HG02610 (cell line): ENCODE data around the gene KIF17.
"Not testable (repeated sequence)": the region's sequence is repeated elsewhere in the genome, so short reads cannot be mapped to it uniquely, and the experiment has no call there.

Experiments used
- ATAC-seq: cut with Tn5 transposase; IDR thresholded peaks from one replicate; pipeline ENCODE4 v1.9.1; 2021; ENCODE audit warnings: mild to moderate bottlenecking, moderate library complexity; ENCODE audit not compliant: unreplicated experiment

KIF17 gene

GRCh38 chr1:20728371-20729154, 10.8 kb upstream of the KIF17 start:
- no peak for ATAC-seq

DNA sequence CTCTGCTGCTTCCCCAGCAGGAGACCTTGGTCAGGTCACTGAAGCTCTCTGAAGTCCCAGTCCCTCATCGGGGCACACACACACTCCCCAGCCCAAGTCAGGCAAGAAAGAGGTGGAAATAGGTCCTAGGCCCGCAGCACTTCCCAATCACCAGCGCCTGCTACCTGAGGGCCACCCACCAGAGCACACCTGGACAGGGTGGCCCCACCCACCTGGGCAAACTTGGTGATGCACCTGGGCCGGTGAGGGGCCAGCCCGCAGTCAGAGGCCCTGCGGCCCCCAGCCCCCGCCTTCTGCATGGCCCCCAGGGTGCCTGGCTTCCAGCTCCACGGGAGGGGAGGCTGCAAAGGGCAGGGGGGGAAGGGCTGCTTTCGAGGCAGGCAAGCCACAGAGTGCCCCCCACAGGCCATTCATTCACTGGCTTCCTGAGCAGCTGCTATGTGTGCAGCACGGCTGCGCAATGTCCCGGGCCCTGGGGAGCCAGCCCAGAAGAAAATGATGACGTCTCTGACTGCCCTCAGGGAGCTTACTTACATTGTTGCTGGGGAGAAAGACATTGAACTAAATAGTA, 10.0 kb upstream of the KIF17 start:
- no peak for ATAC-seq

DNA sequence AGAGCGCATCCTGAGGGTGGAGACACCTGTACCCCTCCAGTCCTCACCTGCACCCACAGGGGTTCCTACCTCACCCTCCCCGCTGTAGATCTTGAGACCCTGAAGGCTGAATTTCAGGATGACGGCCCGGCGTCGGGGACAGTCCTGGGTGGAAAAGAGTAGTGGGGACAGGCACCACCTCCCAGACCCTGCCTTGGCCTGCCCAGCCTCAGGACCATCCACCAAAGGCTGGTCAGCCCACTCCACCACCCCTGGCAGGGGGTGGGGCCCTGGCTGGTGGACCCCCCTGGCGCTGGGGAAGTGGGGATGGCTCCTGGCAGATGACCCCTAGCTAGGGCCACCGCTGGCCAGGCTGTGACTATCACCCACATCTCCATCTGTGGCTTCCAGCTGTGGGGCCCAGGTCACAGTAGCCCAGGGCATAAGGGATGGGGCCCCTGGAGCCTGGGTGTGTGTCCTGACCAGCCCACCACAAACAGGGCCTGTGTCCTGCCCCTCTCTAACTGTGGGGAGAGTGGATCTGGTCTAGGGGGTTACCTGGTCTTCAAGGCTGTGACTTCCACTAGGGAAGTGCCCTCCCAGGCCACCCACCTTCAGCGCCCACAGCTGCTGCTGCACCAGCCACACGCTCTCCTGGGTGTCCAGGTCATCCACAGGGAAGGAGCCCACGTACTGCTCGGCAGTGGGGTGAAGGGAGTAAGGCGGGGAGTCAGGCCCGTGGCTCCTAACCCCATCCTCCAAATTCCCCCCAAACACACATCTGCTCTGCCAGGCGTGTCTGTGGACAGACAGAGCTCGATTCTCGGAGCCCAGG, 9.3 kb upstream of the KIF17 start:
- no peak for ATAC-seq

DNA sequence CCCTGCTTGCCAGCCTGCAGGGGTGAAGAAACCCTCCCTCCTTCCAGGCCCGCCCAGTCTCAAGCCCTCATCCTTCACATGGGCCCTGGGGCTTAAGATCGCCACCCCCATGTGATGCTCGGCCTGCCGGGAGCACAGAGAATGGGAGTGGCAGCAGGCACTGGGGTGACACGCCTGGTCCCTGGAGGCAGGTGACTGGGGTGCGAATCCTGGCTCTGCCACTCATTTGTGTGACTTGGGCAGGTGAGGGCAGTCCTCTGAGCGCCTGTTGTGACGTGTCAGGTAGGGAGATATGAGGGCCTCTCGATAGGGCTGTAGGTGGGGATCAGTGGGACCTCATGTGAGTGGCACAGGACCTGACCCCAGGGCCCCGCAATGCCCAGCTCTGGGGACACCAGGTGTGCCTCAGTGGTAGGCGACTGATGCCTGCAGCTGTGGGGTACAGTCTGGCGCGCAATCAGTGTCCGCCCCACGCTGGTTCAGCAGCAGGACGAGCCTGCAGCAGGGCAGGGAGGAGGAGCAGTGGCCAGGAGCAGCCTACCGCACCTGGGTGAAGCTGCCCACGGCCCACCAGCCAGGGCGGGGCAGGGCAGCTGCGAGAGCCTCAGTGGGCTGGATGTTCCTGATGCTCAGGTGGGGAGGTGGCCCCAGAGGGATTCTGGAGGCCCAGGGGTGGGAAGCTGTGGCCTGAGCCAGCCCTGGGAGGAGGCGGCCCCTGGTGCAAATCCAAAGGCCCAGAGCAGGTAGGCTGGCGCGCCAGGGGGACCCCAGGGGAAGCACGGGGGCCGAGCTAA, 8.5 kb upstream of the KIF17 start:
- ATAC-seq = no peak

GRCh38 chr1:20725189-20726117, 7.6 kb upstream of the KIF17 start:
- no peak for ATAC-seq

DNA sequence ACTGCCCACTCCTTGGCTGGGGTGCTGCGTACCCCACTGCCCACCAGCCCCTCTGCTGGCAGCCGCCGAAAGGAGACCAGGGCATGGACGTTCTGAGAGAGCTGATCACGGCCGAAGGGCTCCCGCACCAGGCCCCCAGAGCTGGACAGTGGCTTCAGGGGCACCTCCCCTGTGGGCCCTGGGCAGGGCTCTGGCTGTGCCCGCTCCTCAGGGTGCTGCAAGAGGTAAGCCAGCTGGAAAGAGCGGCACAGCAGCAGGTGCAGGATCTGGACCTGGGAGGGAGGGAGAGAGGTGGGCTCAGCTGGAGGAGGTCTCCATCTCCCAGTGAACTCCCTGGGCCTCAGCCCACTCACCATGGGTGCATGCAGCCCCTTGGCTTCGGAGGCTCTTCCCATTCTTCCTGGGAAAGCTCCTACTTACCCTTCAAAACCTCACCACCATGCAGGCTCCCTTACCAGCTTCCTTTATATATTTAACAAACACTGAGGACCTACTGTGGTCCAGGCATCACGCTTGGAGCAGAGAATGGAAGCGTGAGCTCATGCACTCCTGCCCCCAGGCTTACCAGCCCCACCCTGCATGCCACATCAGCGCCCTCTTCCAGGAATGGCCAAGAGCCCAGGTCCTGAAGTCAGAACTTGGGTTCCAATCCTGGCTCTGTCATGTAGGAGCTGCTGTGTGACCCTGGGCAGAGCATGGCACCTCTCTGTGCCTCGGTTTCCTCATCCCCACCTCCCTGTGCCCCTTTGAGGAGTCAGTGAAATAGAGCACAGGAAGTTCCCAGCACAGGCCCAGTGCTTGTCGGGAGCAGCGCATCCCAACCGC, 6.8 kb upstream of the KIF17 start:
- ATAC-seq = no peak

- ATAC-seq = no peak
Measured at GRCh38 chr1:20723537-20724363, 5.9 kb upstream of the KIF17 start.

GRCh38 chr1:20723159-20723536, 5.3 kb upstream of the KIF17 start:
- ATAC-seq = no peak

DNA sequence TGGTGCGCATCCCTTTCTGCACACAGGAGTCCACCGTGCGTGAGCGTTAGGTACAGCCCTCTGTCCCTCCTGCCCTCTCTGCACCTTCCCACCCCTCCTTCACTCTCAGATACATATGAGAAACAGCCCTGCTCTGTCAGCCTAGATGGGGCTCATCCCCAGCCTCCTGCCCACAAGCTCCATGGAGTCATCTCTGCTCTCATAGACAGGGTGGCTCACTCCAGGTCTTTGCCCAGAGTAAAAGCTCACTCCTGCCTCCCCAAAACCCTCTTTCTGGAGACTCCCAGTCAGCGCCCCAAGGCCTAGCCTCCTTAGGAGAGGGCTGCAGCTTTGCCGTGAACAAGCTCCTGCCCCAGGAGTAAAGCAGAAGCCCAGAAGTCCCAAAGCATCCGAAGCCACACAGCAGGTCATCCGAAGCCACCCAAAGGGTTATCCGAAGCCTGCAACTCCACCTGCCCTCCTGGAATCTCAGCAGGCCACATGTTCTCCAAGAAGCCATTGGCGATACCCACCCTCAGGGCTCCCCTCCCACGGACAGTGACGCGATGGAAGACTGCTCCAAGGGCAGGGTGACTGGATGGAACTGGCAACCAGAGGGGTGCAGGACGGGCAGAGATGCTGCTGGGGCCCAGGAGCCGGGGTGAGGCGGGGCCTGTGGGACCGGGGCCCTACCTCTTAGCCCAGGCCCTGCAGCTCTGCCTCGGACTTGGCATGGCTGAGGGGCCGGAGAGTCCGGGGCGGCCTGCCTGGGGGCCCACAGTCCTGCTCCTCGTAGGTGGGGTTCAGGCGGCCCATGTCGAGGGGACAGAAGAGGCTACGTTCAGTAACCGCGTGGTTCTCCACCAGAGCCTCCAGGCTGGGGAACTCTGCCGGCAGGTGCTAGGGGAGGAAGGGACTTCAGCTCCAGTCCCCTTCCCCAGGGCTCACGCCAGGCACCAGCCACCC, 3.6 kb upstream of the KIF17 start:
- ATAC-seq = no peak

DNA sequence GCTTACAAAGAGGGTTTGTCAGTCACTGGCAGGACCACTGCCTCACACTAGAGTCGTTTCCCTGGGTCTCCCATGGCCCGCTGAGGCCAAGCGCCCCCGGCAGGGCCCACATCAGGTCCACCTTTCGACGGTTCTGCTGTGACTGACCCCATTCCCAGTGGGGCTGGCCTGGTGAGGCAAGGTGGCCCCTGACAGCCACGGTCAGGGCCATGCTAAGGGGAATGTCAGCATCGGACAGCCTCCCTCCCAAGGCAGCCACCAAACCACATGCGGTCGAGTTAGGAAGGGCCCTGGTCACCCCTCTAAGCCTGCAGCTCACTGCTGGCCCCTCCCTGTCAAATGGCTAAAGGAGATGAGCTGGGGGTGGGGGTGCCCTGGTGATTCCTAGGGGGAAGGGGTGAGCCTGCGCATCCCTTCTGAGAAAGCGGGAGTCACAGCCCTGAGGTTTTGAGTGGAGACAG, 2.9 kb upstream of the KIF17 start:
- ATAC-seq = no peak

DNA sequence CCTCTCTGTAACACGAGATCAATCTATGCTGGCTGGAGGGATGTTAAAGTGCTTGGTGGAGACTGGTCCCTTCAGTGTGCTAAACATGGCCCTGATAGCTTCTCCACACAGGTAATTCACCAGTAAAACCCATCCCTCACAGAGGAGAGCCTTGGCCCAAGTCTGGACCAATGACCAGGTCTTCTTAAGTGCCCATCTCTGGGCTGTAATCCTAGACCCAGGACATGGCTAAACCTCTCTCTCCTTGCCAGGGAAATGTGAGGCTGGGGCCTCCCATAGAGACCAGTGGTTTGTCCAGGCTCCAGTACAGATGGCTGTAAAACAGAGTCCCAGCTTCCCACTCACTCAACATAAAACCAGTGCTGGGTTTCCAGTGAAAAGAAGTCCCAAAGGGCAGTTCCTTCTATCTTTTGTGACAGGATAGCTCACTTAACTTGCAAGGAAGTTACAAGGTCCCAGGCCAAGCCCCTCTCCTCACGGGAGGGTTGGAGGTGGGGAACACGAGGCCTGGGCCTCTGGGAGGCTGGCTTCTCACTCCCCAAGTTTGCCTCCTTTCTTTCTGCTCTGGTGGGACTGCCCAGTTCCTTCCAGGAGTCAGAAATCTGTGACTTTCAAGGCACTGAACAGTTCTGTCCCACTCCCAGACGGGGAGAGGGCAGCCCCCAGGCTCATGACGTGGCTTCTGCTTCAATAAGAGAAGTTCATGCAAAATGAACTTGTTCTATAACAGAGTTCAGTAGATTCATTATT, 2.2 kb upstream of the KIF17 start:
- ATAC-seq = no peak

DNA sequence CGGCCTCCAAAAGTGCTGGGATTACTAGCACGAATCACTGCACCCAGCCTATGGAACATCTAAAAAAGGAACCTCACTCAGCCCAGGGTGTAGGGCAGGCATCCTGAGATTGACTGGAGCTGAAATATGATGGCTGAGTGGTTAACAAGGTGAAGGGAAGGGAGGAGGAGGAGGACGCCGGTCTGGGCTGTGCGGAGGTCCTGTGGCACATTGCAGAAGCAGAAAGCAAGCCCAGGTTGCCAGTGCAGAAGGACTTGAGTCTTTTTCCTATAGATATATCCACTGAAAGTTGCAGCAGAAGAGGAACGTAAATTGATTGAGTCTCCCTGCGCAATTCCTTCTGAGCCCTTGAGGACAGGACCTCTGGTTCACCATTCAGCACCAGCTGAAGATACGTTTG, 1.5 kb upstream of the KIF17 start:
- ATAC-seq = no peak

DNA sequence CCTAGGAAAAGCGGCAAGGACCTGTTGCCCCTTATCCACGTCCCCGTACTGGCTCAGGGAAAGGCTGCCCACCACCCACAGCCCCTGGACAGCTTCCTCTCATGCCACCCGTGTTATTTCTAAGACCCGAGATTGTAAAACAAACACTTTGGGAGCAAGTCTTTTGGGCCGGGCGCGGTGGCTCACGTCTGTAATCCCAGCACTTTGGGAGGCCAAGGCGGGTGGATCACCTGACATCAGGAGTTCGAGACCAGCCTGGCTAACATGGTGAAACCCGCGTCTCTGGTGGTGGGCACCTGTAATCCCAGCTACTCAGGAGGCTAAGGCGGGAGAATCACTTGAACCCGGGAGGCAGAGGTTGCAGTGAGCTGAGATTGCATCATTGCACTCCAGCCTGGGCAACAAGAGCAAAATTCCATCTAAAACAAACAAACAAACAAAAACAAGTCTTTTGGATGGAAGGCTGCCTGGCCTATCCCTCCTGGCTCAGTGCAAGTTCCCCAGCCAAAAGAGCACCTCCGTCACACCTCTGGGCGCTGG, 606 bp upstream of the KIF17 start:
- ATAC-seq = not testable (repeated sequence)

- no peak for ATAC-seq
Measured at GRCh38 chr1:20716232-20716631, 1.6 kb downstream of the KIF17 start.

DNA sequence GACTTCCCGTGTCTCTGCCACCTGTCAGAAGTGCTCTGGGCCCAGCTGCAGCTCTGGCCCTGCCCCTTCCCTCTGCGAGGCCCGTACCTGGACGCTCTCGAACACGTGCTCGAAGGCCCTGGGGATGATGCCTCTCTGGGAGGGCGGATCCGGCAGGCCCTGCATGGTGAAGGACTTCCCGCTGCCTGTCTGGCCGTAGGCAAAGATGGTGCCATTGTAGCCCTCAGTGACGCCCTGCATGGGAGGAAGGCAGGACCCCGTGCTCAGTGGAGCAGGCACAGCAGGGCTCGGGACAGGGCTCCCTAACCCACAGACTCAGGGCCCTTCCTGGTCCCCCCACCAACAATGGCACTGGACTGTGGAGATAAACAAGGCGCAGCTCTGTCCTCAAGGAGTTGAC, 2.4 kb downstream of the KIF17 start:
- ATAC-seq = no peak

GRCh38 chr1:20713440-20713839, 4.4 kb downstream of the KIF17 start:
- no peak for ATAC-seq
